Bronchial epithelial cell (primary cell): ENCODE measurements around the gene C21orf91. TPM values are rescaled to one million over a fixed set of nuclear protein-coding genes. Genes with fewer than 3 reads are reported as not detected.

Experiments used
- DNase-seq: peaks from one replicate; pipeline ENCODE4 v3.0.0-alpha.2; 2010; ENCODE audit warnings: low read depth
- FAIRE-seq: peaks from 2 replicates; lab custom pipeline; 2011; peaks lifted over from hg19 to GRCh38; lab: Jason Lieb, UNC
- H3K27me3 ChIP-seq: 2 replicates; pipeline ENCODE4 v1.5.1; 2011; ENCODE audit warnings: low read length; ENCODE audit not compliant: control insufficient read depth, insufficient read depth
- H3K36me3 ChIP-seq: 2 replicates; pipeline ENCODE4 v1.5.1; 2011; ENCODE audit warnings: low read length; ENCODE audit not compliant: control insufficient read depth, insufficient read depth
- H3K4me3 ChIP-seq: 2 replicates; pipeline ENCODE4 v1.5.1; 2011; ENCODE audit warnings: mild to moderate bottlenecking, low read depth, low read length, control low read depth
- total RNA-seq: library from RNA; depleted of rRNA; stranded (reverse); fragments of >200 nt; gene quantifications from 2 replicates; pipeline ENCODE4 v1.2.1, GENCODE V29; 2014
- TF ChIP-seq, protein P1 (sequence below): IDR thresholded peaks from 2 replicates; pipeline ENCODE4 v1.5.1; 2011; ENCODE audit warnings: mild to moderate bottlenecking, moderate library complexity, low read length, control low read depth, inconsistent platforms; ENCODE audit not compliant: insufficient read depth, severe bottlenecking

C21orf91 gene
- total RNA-seq, 1 donor from 2014 or later: 6.6 TPM

- DNase-seq (no peak), FAIRE-seq (no peak)
- no peaks in the 10 kb centered on the region for H3K27me3 ChIP-seq
- peaks cover 2% of the 10 kb centered on the region for H3K36me3 ChIP-seq
- TF ChIP-seq, protein P1, sequence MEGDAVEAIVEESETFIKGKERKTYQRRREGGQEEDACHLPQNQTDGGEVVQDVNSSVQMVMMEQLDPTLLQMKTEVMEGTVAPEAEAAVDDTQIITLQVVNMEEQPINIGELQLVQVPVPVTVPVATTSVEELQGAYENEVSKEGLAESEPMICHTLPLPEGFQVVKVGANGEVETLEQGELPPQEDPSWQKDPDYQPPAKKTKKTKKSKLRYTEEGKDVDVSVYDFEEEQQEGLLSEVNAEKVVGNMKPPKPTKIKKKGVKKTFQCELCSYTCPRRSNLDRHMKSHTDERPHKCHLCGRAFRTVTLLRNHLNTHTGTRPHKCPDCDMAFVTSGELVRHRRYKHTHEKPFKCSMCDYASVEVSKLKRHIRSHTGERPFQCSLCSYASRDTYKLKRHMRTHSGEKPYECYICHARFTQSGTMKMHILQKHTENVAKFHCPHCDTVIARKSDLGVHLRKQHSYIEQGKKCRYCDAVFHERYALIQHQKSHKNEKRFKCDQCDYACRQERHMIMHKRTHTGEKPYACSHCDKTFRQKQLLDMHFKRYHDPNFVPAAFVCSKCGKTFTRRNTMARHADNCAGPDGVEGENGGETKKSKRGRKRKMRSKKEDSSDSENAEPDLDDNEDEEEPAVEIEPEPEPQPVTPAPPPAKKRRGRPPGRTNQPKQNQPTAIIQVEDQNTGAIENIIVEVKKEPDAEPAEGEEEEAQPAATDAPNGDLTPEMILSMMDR: no peak
- H3K4me3 ChIP-seq: no peak overlapping the region
Measured at GRCh38 chr21:17793246-17794123, 25.7 kb downstream of the C21orf91 start.

DNA sequence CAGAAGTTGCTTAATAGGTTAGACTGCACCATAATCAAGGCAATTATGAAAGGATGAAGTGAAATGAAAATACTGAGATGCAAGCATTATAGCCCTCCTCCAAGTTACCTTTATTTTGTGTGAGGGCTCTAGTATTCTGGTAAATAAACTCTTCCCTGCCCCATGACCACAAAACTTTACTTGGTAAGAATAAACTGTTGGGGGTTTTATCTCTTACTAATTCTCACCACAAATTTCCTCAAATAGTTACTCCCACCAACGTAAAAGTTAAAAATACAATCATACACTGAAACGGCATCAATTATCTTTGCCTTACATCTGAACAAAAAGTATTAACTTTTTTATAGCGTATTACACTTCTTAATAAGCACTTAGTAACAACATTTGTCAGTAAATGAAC is 29.5 kb downstream of the C21orf91 start:
- Histone ChIP-seq H3K4me3 (no peak overlapping the region), H3K36me3 (peaks cover 6% of the 10 kb centered on the region), H3K27me3 (no peaks in the 10 kb centered on the region)
- TF ChIP-seq, protein P1: no peak
- FAIRE-seq (no peak), DNase-seq (no peak)

DNA sequence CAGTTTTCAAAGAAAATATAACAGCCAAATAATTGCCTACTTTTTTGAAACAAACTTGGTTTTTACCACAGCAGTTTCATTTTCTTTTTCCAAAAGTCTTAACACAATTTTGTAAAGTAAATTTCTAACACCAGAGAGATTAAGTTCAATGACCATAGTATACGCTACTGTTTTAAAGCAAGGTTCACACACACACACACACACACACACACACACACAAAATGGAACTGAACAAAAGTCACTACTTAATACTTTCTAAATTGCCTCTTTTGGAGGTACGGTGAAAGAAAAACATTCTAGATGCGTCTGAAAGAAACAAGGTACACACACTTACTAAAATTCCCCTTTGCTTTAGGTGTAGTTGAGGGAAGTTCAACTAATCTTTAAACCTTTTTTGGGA is 30.1 kb downstream of the C21orf91 start:
- DNase-seq (no peak), FAIRE-seq (no peak)
- Histone ChIP-seq H3K36me3 (peaks cover 6% of the 10 kb centered on the region), H3K4me3 (no peak overlapping the region), H3K27me3 (no peaks in the 10 kb centered on the region)
- TF ChIP-seq, protein P1: no peak

DNA sequence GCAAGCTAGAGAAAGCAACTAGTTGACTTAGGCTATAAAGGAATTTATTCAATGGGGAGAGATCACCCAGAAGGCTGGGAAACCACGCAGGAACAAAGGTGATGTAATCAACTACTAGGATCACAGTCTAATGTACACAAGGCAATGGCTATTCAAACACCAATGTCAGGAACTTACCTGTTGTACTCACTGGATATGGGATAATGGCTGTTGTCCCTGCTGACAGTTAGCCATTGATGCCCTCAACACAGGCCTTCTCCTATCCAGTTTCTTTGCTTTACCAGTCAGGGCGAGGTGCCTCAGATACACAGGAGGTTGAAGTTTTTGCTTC is 32.3 kb downstream of the C21orf91 start:
- no peak overlapping the region for H3K4me3 ChIP-seq
- DNase-seq (no peak), FAIRE-seq (peak; percentile 91)
- TF ChIP-seq, protein P1: no peak
- H3K27me3 ChIP-seq: no peaks in the 10 kb centered on the region
- peaks cover 6% of the 10 kb centered on the region for H3K36me3 ChIP-seq

- H3K36me3 ChIP-seq: peaks cover 6% of the 10 kb centered on the region
- H3K4me3 ChIP-seq: no peak overlapping the region
- TF ChIP-seq, protein P1: no peak
- no peaks in the 10 kb centered on the region for H3K27me3 ChIP-seq
- no peak for DNase-seq
- FAIRE-seq: no peak
Measured at GRCh38 chr21:17786071-17786850, 32.9 kb downstream of the C21orf91 start.
